NCI-H748 treated with DMSO at 0.1 percent for 48 hours (cell line): ENCODE results near the gene PCDHB16.
A peak's percentile ranks its signal among the peaks of the same experiment; 100 is the strongest.

Source experiments
- DNase-seq: peaks from one replicate; lab custom pipeline; 2025; lab: John Stamatoyannopoulos, UW

PCDHB16 gene

DNA sequence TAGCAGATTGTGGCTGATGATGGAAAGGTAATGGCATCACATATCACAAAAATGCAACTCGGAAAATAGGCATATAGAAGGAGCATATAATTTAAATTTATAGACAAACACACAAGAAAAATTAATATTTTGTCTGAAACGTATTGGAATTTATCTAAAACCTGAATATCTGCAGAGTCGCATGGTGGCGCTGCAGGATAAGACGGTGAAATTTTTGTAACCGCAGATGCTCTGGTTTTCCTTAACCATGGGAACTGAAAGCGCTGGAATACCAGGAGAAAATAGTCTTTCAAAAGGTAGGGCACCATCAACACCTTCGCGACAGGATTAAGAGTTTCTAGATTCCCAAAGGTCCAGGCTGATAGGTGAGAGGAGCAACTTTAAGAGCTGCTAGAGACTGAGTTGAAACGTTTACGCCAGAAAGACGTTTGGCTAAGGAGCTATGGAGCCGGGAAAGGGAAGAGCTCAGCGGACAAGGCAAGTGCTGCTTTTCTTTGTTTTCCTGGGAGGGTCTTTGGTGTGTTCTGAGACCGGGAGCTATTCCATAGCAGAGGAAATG is 52.0 kb downstream of the PCDHB16 start:
- peak; percentile 62 for DNase-seq
